K562 (cell line): ENCODE measurements around the gene PRR15L. TPM values are rescaled to one million over a fixed set of nuclear protein-coding genes. Genes with fewer than 3 reads are reported as not detected.

Experiments used
- ATAC-seq: fragments of 200-7000 bp; cut with Tn5 transposase; 3 replicates; pipeline ENCODE4 v1.9.1; 2020; ENCODE audit warnings: moderate library complexity
- BruUV-seq: library from RNA; stranded (reverse); fragments of 400-500 nt; replicated peaks from 2 replicates; lab custom pipeline; 2021; lab: Mats Ljungman, UMichigan
- CTCF ChIA-PET: fragments of 300-600 bp; formaldehyde crosslinking; extraction: SDS; loops from one replicate; lab custom pipeline; 2021; ENCODE audit warnings: low intra/inter-chr PET ratio; lab: Yijun Ruan, JAX
- POLR2A ChIA-PET: fragments of 300-600, 350-650 bp; sonication (Branson Sonifier 250); formaldehyde crosslinking; extraction: SDS; loops from one replicate; lab custom pipeline; 2021; ENCODE audit warnings: antibody characterized with exemption, inconsistent platforms; lab: Yijun Ruan, JAX
- DNase-seq, 4 experiments: peaks; one replicate each; pipeline versions ENCODE4 v3.0.0 to v3.0.0-alpha.2; 2011 to 2018; ENCODE audit warnings: low spot score in 3 of 4, mixed read lengths in 3 of 4; ENCODE audit errors: extremely low read depth in 1 of 4
- FAIRE-seq: peaks from 2 replicates; lab custom pipeline; 2011; peaks lifted over from hg19 to GRCh38; lab: Jason Lieb, UNC
- H2AFZ ChIP-seq: 2 replicates; pipeline ENCODE4 v1.6.0; 2011; ENCODE audit warnings: low read depth, low read length, control low read depth, inconsistent platforms
- H3K27ac ChIP-seq: fragments of 200-600 bp; 3 replicates; pipeline ENCODE4 v1.8.0; 2011; ENCODE audit warnings: low read depth, mild to moderate bottlenecking, control low read depth, inconsistent platforms, low read length, moderate library complexity, mixed read lengths; ENCODE audit errors: extremely low read depth
- H3K27me3 ChIP-seq, 2 experiments: fragments of 300-600 bp in 1 of 2; 2 replicates in 1 of 2; 3 replicates in 1 of 2; pipeline versions ENCODE4 v1.6.0 to v1.8.0; 2011; ENCODE audit warnings: inconsistent platforms in 2 of 2, low read length in 2 of 2, mild to moderate bottlenecking in 1 of 2, mixed read lengths in 1 of 2, moderate library complexity in 1 of 2; ENCODE audit not compliant: control insufficient read depth in 2 of 2, insufficient read depth in 2 of 2
- H3K36me3 ChIP-seq: fragments of 300-600 bp; 3 replicates; pipeline ENCODE4 v1.8.0; 2011; ENCODE audit warnings: mild to moderate bottlenecking, low read length, inconsistent platforms; ENCODE audit not compliant: control insufficient read depth, insufficient read depth
- H3K4me1 ChIP-seq, 2 experiments: fragments of 200-600 bp in 1 of 2; replicated peaks in 1 of 2; 2 replicates in 1 of 2; 3 replicates in 1 of 2; pipeline versions ENCODE4 v1.5.1 to v1.8.0; 2011; ENCODE audit warnings: inconsistent platforms in 2 of 2, low read length in 2 of 2, mild to moderate bottlenecking in 1 of 2, mixed read lengths in 1 of 2, moderate library complexity in 1 of 2; ENCODE audit not compliant: control insufficient read depth in 2 of 2, insufficient read depth in 2 of 2
- H3K4me2 ChIP-seq: 2 replicates; pipeline ENCODE4 v1.6.1; 2011; ENCODE audit warnings: low read length, control low read depth, inconsistent platforms, mixed read lengths; ENCODE audit not compliant: insufficient read depth
- H3K4me3 ChIP-seq: fragments of 200-600 bp; sonication (generic), shearing (Covaris generic); 2 replicates; pipeline ENCODE4 v1.5.1; 2016; ENCODE audit warnings: control low read depth, inconsistent platforms
- H3K79me2 ChIP-seq: fragments of 200-600 bp; 3 replicates; pipeline ENCODE4 v1.8.0; 2011; ENCODE audit warnings: low read length, inconsistent platforms; ENCODE audit not compliant: control insufficient read depth, insufficient read depth
- H3K9ac ChIP-seq, 2 experiments: 2 replicates each; pipeline versions ENCODE4 v1.6.0 to v1.6.1; 2011; ENCODE audit warnings: low read depth in 2 of 2, low read length in 2 of 2, control low read depth in 1 of 2, inconsistent platforms in 1 of 2, mild to moderate bottlenecking in 1 of 2, mixed read lengths in 1 of 2; ENCODE audit not compliant: insufficient read depth in 1 of 2
- H3K9me1 ChIP-seq: one replicate; pipeline ENCODE4 v1.6.0; 2011; ENCODE audit warnings: inconsistent platforms, mild to moderate bottlenecking, low read length, moderate library complexity; ENCODE audit not compliant: control insufficient read depth, insufficient read depth
- H3K9me3 ChIP-seq: replicated peaks from 2 replicates; pipeline ENCODE4 v1.5.1; 2011; ENCODE audit warnings: low read depth, low read length, inconsistent platforms; ENCODE audit not compliant: control insufficient read depth, insufficient read depth
- H4K20me1 ChIP-seq: replicated peaks from 2 replicates; pipeline ENCODE4 v1.6.1; 2011; ENCODE audit warnings: low read length, inconsistent platforms, mixed read lengths; ENCODE audit not compliant: control insufficient read depth, insufficient read depth
- DPF2 ChIP-seq: fragments of 450-650 bp; IDR thresholded peaks from 2 replicates; pipeline ENCODE4 v1.6.1; 2016
- HLTF ChIP-seq: fragments of 450-650 bp; IDR thresholded peaks from 2 replicates; pipeline ENCODE4 v1.6.1; 2016
- KDM1A ChIP-seq, 2 experiments: fragments of 450-650 bp; IDR thresholded peaks; 2 replicates each; pipeline ENCODE4 v1.6.1; 2016; ENCODE audit warnings: mild to moderate bottlenecking in 2 of 2
- KDM5B ChIP-seq: fragments of 200-600 bp; sonication (generic); IDR thresholded peaks from 2 replicates; pipeline ENCODE4 v1.6.1; 2012; ENCODE audit warnings: low read depth, mild to moderate bottlenecking, moderate library complexity, low read length, control low read depth, inconsistent platforms; ENCODE audit not compliant: insufficient replicate concordance
- L3MBTL2 ChIP-seq: fragments of 450-650 bp; IDR thresholded peaks from 2 replicates; pipeline ENCODE4 v1.6.1; 2016; ENCODE audit warnings: mild to moderate bottlenecking, moderate library complexity
- MCM3 ChIP-seq: fragments of 450-650 bp; IDR thresholded peaks from 2 replicates; pipeline ENCODE4 v1.6.1; 2016
- MEF2A ChIP-seq: IDR thresholded peaks from 2 replicates; pipeline ENCODE4 v1.6.1; 2011; ENCODE audit warnings: low read depth, mild to moderate bottlenecking, low read length, moderate library complexity; ENCODE audit not compliant: control insufficient read depth
- MTA2 ChIP-seq: fragments of 450-650 bp; IDR thresholded peaks from 2 replicates; pipeline ENCODE4 v1.6.1; 2016; ENCODE audit warnings: low read depth
- NCOR1 ChIP-seq: fragments of 450-650 bp; IDR thresholded peaks from 2 replicates; pipeline ENCODE4 v1.6.1; 2016; ENCODE audit warnings: mild to moderate bottlenecking, moderate library complexity
- PBX2 ChIP-seq, 2 experiments: IDR thresholded peaks in 1 of 2; conservative IDR thresholded peaks in 1 of 2; 2 replicates each; pipeline ENCODE4 v1.6.1; 2016; ENCODE audit warnings: low read depth in 2 of 2, mild to moderate bottlenecking in 1 of 2, missing compliant biosample characterization in 1 of 2, missing genetic modification characterization in 1 of 2, moderate library complexity in 1 of 2
- STAT5A ChIP-seq: IDR thresholded peaks from 2 replicates; pipeline ENCODE4 v1.6.1; 2012; ENCODE audit warnings: low read length, inconsistent platforms, borderline replicate concordance
- TFE3 ChIP-seq: fragments of 450-650 bp; formaldehyde crosslinking; IDR thresholded peaks from 2 replicates; pipeline ENCODE4 v1.4.0; 2020; ENCODE audit warnings: mild to moderate bottlenecking, mixed read lengths
- VEZF1 ChIP-seq: fragments of 200-800 bp; sonication (Bioruptor generic); IDR thresholded peaks from 2 replicates; pipeline ENCODE4 v1.6.1; 2017; ENCODE audit warnings: missing genetic modification characterization, missing compliant biosample characterization
- ZFP30 ChIP-seq: fragments of 250-450 bp; sonication (Bioruptor Pico); IDR thresholded peaks from 2 replicates; pipeline ENCODE4 v1.8.0; 2022; ENCODE audit warnings: moderate library complexity, mild to moderate bottlenecking, inconsistent platforms, borderline replicate concordance
- ZNF146 ChIP-seq: IDR thresholded peaks from one replicate; pipeline ENCODE4 v1.6.1; 2018; ENCODE audit warnings: missing compliant biosample characterization; ENCODE audit not compliant: unreplicated experiment
- ZNF184 ChIP-seq: sonication (generic); formaldehyde crosslinking; IDR thresholded peaks from 2 replicates; pipeline ENCODE4 v1.5.0; 2020; ENCODE audit warnings: missing genetic modification reagents
- ZNF384 ChIP-seq: IDR thresholded peaks from 2 replicates; pipeline ENCODE4 v1.6.1; 2012; ENCODE audit warnings: low read depth, low read length, improper control_type of control experiment
- WGBS: fragments of 100-300 bp; shearing (Covaris generic); methylation state at CpG from one replicate; pipeline ENCODE4 v1.1.6; 2016; ENCODE audit warnings: low coverage, mixed read lengths; ENCODE audit not compliant: insufficient coverage; ENCODE audit errors: missing lambda C conversion rate; 5-methylcytosine and 5-hydroxymethylcytosine counted together
- in situ Hi-C: fragments of 300-500 bp; cut with MboI; formaldehyde crosslinking; loops from 4 replicates; pipeline ENCODE4 v1.15.0; 2018; ENCODE audit warnings: inconsistent platforms, mixed read lengths
- intact Hi-C: fragments of 100-400 bp; cut with micrococcal nuclease; formaldehyde crosslinking; loops from 2 replicates; pipeline ENCODE4 v1.14.2; 2022
- polyA plus RNA-seq, 8 experiments: library from polyadenylated mRNA; depleted of rRNA in 4 of 8; stranded (reverse) in 5 of 8; unstranded in 3 of 8; fragments of >200 nt; fragmentation: Nextera tagmentation in 2 of 8; fragmentation: Illumina TruSeq in 1 of 8; extraction: Ambion mirVana in 2 of 8; extraction: Trizol in 1 of 8; gene quantifications; 2 replicates each; pipeline versions ENCODE4 v1.2.1 to v1.2.3, GENCODE V29; 2011 to 2014; ENCODE audit warnings: inconsistent platforms in 1 of 8, missing spikeins in 1 of 8
- total RNA-seq, 7 experiments: library from RNA; depleted of rRNA in 6 of 7; stranded (reverse); fragments of >200 nt in 6 of 7; fragmentation: Illumina TruSeq in 2 of 7; extraction: Trizol in 2 of 7; gene quantifications; 2 replicates each; pipeline versions ENCODE4 v1.2.1 to v1.2.3, GENCODE V29; 2011 to 2021; ENCODE audit warnings: low replicate concordance in 1 of 7

Gene PRR15L
- total and polyA plus RNA-seq, 9 of the 15 experiments (the other 6 are each of a cell fraction or from before 2014, with no cell fraction given), result 0.03 TPM; not detected in 8

- ChIA-PET POLR2A (interaction anchor here (0.6 to 2.2 kb wide), 4 partner anchors 9 to 45 kb away, joined by 3 to 9 read pairs (median 4); no protein-coding TSS in a partner anchor), CTCF (no interaction called here)
- Histone ChIP-seq H3K9me3 (no peaks in the 10 kb centered on the region), H3K36me3 (peaks cover 24% of the 10 kb centered on the region; the same call in 2 of the 3 replicates), H3K4me2 (peak overlapping the region; percentile 0; the same call in 1 of the 2 replicates), H3K27me3 (no peaks in the 10 kb centered on the region), H4K20me1 (peaks cover 5% of the 10 kb centered on the region), H3K27ac (no peak overlapping the region), H3K9ac (peak overlapping the region in 1 of 2 experiments; percentile 77; a peak in 1 of 4 replicates), H2AFZ (no peak overlapping the region), H3K79me2 (peaks cover 19% of the 10 kb centered on the region), H3K9me1 (no peaks in the 10 kb centered on the region), H3K4me3 (no peak overlapping the region), H3K4me1 (peaks cover 18 to 19% of the 10 kb centered on the region in 2 experiments)
- DNase-seq (peak; percentile 44 to 48 (median 47)), ATAC-seq (peak; percentile 47), FAIRE-seq (no peak)
- intact Hi-C loops (no loop called here), in situ Hi-C loops (no loop called here)
- 20% methylated on average over 4 of the region's 4 CpGs for WGBS
- BruUV-seq, result no TSS peak
- TF ChIP-seq KDM5B (no peak), DPF2 (peak; percentile 57; the same call in 1 of the 2 replicates), MCM3 (no peak), TFE3 (CRISPR knock-in tag) (no peak), HLTF (no peak), KDM1A (IDR thresholded peaks at IDR 0.05) (peak; percentile 91 to 94), PBX2 (CRISPR knock-in tag; IDR thresholded peaks at IDR 0.05; ENCODE audit: low read depth) (no peak), PBX2 (tag; conservative IDR thresholded peaks at IDR 0.05; ENCODE audit: low read depth) (peak; percentile 95), ZNF146 (no peak), STAT5A (no peak), ZNF384 (no peak), ZFP30 (no peak), VEZF1 (CRISPR knock-in tag) (no peak), NCOR1 (peak; percentile 38; the same call in 1 of the 2 replicates), MTA2 (0 out of 2 replicates have a peak, but pooled peaks have one; percentile 23), ZNF184 (CRISPR knock-in tag) (no peak), L3MBTL2 (no peak), MEF2A (no peak)
Observed at GRCh38 chr17:47902039-47902744, 55.5 kb downstream of the PRR15L start.
